Measurements from ENCODE around the gene DPF1.

DNA sequence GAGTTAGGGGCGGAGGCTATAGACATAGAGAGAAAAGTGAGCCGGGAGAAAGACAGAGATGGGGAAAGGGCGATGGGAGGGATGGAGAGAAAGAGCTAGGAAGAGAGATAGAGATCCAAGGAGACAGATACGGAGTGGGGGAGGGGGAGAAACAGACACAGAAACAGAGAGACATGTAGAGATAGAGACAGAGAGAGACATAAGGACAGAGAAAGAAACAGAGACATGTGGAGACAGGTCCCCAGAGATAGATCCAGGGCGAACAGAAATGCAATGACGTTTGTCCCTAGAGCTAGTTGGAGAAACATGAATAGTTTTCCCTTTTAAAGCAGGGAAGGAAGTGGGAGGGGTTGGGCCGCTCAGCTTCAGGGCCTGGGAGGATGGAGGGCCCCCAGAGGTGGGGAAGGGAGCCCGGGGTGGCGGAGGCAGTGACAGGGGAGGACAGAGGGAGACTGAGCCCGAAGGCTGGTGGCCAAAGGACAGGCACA lies 27.6 kb upstream of the DPF1 start:
- no peak for TF ChIP-seq POLR2A (IDR thresholded peaks at IDR 0.05)
- TF ChIP-seq, protein P1, sequence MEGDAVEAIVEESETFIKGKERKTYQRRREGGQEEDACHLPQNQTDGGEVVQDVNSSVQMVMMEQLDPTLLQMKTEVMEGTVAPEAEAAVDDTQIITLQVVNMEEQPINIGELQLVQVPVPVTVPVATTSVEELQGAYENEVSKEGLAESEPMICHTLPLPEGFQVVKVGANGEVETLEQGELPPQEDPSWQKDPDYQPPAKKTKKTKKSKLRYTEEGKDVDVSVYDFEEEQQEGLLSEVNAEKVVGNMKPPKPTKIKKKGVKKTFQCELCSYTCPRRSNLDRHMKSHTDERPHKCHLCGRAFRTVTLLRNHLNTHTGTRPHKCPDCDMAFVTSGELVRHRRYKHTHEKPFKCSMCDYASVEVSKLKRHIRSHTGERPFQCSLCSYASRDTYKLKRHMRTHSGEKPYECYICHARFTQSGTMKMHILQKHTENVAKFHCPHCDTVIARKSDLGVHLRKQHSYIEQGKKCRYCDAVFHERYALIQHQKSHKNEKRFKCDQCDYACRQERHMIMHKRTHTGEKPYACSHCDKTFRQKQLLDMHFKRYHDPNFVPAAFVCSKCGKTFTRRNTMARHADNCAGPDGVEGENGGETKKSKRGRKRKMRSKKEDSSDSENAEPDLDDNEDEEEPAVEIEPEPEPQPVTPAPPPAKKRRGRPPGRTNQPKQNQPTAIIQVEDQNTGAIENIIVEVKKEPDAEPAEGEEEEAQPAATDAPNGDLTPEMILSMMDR (IDR thresholded peaks at IDR 0.05) = no peak
